Measurements from ENCODE around the gene RIMS3. TPM values are rescaled to one million over a fixed set of nuclear protein-coding genes. Genes with fewer than 3 reads are reported as not detected.

RIMS3 gene
- total RNA-seq, 2 experiments from 2014 or later = 3.0 to 3.9 TPM

DNA sequence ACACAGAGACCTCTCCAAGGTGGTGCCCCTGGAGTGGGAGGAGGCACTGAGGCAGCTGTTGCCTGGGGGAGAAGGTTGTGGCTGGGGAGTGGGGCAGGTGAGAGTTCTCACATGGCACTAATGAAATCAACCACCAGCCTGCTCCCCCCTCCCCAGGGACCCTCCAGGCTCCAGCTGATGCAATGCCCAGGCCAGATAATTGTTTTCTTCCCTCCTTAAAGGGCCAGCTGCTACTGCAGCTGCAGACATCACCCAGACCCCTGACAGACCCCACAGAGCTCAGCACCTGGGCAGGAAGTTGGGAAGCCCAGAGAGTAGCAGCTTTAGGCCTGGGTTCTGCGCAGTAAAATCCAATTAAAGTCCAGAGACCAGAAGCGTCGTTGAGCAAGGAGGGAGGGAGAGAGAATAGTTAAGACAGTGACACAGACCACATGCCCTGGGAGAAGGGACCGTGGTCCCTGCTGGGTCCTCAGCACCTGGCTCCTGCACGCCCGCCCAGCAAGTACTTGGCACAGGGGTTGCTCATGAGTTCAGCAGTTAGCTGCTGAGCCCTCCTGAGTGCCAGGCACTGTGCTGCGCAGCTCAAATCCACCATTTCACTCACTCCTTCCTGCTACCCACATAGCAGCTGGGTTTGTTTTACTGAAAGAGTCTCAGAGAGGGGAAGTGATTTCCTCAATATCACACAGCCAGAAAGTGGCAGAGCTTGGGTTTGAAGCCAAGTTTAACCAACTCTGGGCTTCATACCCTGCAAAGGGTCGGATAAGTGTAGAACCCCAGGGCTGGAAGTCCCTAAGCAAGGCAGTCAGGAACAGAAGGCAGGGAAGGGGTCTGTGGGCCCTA is 1.9 kb downstream of the RIMS3 start:
- ChIA-PET CTCF (interaction anchor here (0.9 to 1.6 kb wide), 4 partner anchors 13 to 186 kb away, joined by 3 to 5 read pairs (median 3); no protein-coding TSS in a partner anchor), POLR2A (interaction anchor here (0.9 to 1.4 kb wide), 2 partner anchors 28 to 34 kb away, joined by 3 to 5 read pairs; partner anchors contain the start of gene NFYC)
- no peak for ATAC-seq
- no peak overlapping the region for H3K4me3 Mint-ChIP-seq
- no peaks in the 10 kb centered on the region for H3K9me3 Mint-ChIP-seq
- no peaks in the 10 kb centered on the region for H3K36me3 Mint-ChIP-seq (ENCODE audit: low read depth)
- TF ChIP-seq, protein P1, sequence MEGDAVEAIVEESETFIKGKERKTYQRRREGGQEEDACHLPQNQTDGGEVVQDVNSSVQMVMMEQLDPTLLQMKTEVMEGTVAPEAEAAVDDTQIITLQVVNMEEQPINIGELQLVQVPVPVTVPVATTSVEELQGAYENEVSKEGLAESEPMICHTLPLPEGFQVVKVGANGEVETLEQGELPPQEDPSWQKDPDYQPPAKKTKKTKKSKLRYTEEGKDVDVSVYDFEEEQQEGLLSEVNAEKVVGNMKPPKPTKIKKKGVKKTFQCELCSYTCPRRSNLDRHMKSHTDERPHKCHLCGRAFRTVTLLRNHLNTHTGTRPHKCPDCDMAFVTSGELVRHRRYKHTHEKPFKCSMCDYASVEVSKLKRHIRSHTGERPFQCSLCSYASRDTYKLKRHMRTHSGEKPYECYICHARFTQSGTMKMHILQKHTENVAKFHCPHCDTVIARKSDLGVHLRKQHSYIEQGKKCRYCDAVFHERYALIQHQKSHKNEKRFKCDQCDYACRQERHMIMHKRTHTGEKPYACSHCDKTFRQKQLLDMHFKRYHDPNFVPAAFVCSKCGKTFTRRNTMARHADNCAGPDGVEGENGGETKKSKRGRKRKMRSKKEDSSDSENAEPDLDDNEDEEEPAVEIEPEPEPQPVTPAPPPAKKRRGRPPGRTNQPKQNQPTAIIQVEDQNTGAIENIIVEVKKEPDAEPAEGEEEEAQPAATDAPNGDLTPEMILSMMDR (IDR thresholded peaks at IDR 0.05) = no peak
- peak overlapping the region; percentile 5 for H3K27ac Mint-ChIP-seq
- DNase-seq = no peak
- intact Hi-C loops (cut with micrococcal nuclease) = no loop called here
- H3K27me3 Mint-ChIP-seq = no peaks in the 10 kb centered on the region
- peaks cover 27% of the 10 kb centered on the region for H3K4me1 Mint-ChIP-seq (ENCODE audit: low read depth)

DNA sequence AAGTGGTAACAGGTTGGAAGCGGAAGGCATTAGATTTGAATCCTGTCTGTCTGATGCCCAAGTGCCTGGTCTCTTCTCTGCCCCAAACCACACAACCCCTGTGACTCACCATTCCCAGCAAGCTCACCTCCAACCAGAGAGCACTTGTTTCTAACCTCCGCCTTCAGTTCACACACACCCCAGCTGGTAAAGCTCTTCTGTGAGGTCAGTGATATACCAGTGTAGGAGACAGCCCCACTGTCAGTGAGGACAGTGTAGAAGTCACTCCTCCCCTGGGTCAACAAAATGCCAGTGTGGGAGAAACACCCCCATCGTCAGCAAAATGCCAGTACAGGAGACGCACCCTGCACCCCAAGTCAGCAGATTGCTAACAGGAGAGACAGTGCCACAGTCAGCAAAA is 2.6 kb downstream of the RIMS3 start:
- Mint-ChIP-seq H3K36me3 (ENCODE audit: low read depth) (no peaks in the 10 kb centered on the region), H3K27me3 (no peaks in the 10 kb centered on the region), H3K27ac (peak overlapping the region; percentile 5), H3K9me3 (no peaks in the 10 kb centered on the region), H3K4me3 (no peak overlapping the region), H3K4me1 (ENCODE audit: low read depth) (peaks cover 24% of the 10 kb centered on the region)
- POLR2A ChIA-PET = interaction anchor here (0.9 kb wide), 1 partner anchor 29 kb away, joined by 3 read pairs; the partner anchor contains the start of gene NFYC
- DNase-seq = peak; percentile 66
- intact Hi-C loops (cut with micrococcal nuclease) = no loop called here
- peak; percentile 63 for ATAC-seq
- CTCF ChIA-PET = interaction anchor here (0.9 to 2.0 kb wide), 5 partner anchors 13 to 188 kb away, joined by 3 to 5 read pairs (median 3); no protein-coding TSS in a partner anchor
- TF ChIP-seq, protein P1 (IDR thresholded peaks at IDR 0.05) = no peak

DNA sequence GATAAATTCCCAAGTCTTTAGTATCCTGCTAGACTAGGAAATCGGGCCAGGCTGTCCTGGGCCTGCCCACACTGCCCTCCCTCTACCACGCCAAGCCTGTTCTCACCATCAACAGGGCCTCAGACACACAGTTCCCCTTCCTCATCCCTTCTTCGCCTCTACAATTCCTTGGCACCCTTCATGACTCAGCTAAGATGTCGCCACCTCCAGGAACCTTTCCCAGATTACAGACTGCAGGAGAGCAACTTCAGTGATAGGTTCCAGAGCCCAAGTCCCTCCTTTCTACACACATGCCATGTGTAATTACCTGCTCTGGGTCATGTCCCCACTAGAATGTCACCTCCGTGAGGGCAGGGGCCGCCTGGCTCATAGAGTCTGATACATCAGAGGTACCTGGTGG is 3.3 kb downstream of the RIMS3 start:
- H3K27me3 Mint-ChIP-seq = no peaks in the 10 kb centered on the region
- no peak for ATAC-seq
- no peak for DNase-seq
- TF ChIP-seq, protein P1 (IDR thresholded peaks at IDR 0.05) = no peak
- H3K4me3 Mint-ChIP-seq = no peak overlapping the region
- H3K27ac Mint-ChIP-seq = no peak overlapping the region
- H3K4me1 Mint-ChIP-seq (ENCODE audit: low read depth) = peaks cover 24% of the 10 kb centered on the region
- no peaks in the 10 kb centered on the region for H3K36me3 Mint-ChIP-seq (ENCODE audit: low read depth)
- intact Hi-C loops (cut with micrococcal nuclease) = no loop called here
- no peaks in the 10 kb centered on the region for H3K9me3 Mint-ChIP-seq
- CTCF ChIA-PET = interaction anchor here (0.9 to 2.0 kb wide), 4 partner anchors 13 to 189 kb away, joined by 3 to 5 read pairs (median 3); no protein-coding TSS in a partner anchor
- POLR2A ChIA-PET = no interaction called here

DNA sequence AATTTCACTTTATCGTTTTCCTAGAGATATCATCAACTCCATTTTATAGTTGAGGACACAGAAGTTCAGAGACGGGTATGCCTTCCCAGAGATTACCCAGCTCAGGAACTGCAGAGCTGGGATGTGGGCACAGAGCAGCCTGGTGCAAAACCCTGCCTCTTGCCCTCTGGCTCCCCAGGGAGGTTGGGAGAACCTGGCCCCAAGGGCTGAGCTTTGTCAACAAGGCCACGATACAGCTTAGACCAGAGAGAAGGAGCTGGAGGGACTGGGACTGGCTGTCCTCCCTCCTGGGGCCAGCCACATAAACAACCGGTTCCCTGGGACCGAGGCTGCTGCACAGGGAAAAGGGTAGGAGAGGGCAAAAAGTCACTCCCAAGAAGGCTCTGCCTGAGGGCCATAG is 3.8 kb downstream of the RIMS3 start:
- H3K4me3 Mint-ChIP-seq = no peak overlapping the region
- TF ChIP-seq, protein P1 (IDR thresholded peaks at IDR 0.05) = no peak
- CTCF ChIA-PET = interaction anchor here (1.1 to 2.0 kb wide), 3 partner anchors 12 to 189 kb away, joined by 3 to 5 read pairs (median 3); no protein-coding TSS in a partner anchor
- peaks cover 24% of the 10 kb centered on the region for H3K4me1 Mint-ChIP-seq (ENCODE audit: low read depth)
- no peak overlapping the region for H3K27ac Mint-ChIP-seq
- POLR2A ChIA-PET = no interaction called here
- H3K27me3 Mint-ChIP-seq = no peaks in the 10 kb centered on the region
- no peaks in the 10 kb centered on the region for H3K9me3 Mint-ChIP-seq
- ATAC-seq = no peak
- intact Hi-C loops (cut with micrococcal nuclease) = no loop called here
- DNase-seq = no peak
- H3K36me3 Mint-ChIP-seq (ENCODE audit: low read depth) = no peaks in the 10 kb centered on the region

DNA sequence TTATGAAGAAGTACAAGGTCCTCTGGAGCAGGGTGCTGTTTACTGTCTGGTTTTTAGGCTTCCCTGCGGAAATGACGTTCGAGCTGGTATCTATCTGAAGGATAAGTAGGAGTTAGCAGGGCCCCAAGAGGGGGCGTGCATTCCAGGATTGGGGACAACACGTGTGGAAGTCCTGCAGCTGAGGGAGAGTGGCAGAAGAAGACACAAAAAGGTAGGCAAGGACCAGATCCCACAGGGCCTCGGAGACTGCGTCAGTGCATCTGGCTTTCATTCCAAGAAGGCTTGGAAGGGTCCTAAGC is 5.9 kb downstream of the RIMS3 start:
- Mint-ChIP-seq H3K27ac (no peak overlapping the region), H3K4me3 (no peak overlapping the region), H3K36me3 (ENCODE audit: low read depth) (no peaks in the 10 kb centered on the region), H3K9me3 (no peaks in the 10 kb centered on the region), H3K27me3 (peaks cover under 1% of the 10 kb centered on the region), H3K4me1 (ENCODE audit: low read depth) (peaks cover 15% of the 10 kb centered on the region)
- intact Hi-C loops (cut with micrococcal nuclease) = no loop called here
- ChIA-PET POLR2A (interaction anchor here (0.6 to 2.2 kb wide), 4 partner anchors 10 to 202 kb away, joined by 3 to 5 read pairs (median 4); partner anchors contain the start of gene NFYC), CTCF (interaction anchor here (1.2 to 2.4 kb wide), 2 partner anchors 10 to 72 kb away, joined by 3 to 8 read pairs; no protein-coding TSS in a partner anchor)
- DNase-seq (no peak), ATAC-seq (no peak)
- TF ChIP-seq, protein P1 (IDR thresholded peaks at IDR 0.05) = no peak

Measured in activated CD8-positive, alpha-beta T cell treated with anti-CD3 and anti-CD28 coated beads for 36 hours (primary cell).